Measurements from ENCODE around the gene GTF3C5. TPM values are rescaled to one million over a fixed set of nuclear protein-coding genes. Genes with fewer than 3 reads are reported as not detected.

Gene GTF3C5
- total RNA-seq, 1 donor from 2014 or later, result 65.1 TPM

DNA sequence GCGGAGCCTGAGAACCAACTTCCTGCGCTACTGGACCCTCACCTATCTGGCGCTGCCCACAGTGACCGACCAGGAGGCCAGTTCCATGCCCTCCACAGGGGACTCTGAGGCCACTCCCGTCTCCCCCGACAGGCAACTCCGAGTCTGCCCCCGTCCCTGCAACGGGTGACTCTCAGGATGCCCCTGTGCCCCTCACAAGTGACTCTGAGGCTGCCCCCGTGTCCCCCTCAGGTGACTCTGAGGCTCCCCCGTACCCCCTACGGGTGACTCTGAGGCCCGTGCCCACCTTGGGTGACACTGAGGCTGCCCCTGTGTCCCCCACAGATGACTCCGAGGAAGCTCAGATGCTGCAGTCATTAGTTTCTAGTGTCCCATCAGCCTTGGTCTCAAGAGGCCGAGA, 56.1 kb downstream of the GTF3C5 start:
- H3K4me1 Mint-ChIP-seq (ENCODE audit: unreplicated experiment), result no peaks in the 10 kb centered on the region
- DNase-seq (ENCODE audit: extremely low spot score, unreplicated experiment), result no peak
- no peak overlapping the region for H3K4me3 Mint-ChIP-seq (ENCODE audit: unreplicated experiment)
- no peaks in the 10 kb centered on the region for H3K36me3 Mint-ChIP-seq (ENCODE audit: unreplicated experiment)
- no peaks in the 10 kb centered on the region for H3K9me3 Mint-ChIP-seq (ENCODE audit: unreplicated experiment)
- no peaks in the 10 kb centered on the region for H3K27me3 Mint-ChIP-seq (ENCODE audit: unreplicated experiment)
- no peak overlapping the region for H3K27ac Mint-ChIP-seq (ENCODE audit: unreplicated experiment)
- TF ChIP-seq, protein P1, sequence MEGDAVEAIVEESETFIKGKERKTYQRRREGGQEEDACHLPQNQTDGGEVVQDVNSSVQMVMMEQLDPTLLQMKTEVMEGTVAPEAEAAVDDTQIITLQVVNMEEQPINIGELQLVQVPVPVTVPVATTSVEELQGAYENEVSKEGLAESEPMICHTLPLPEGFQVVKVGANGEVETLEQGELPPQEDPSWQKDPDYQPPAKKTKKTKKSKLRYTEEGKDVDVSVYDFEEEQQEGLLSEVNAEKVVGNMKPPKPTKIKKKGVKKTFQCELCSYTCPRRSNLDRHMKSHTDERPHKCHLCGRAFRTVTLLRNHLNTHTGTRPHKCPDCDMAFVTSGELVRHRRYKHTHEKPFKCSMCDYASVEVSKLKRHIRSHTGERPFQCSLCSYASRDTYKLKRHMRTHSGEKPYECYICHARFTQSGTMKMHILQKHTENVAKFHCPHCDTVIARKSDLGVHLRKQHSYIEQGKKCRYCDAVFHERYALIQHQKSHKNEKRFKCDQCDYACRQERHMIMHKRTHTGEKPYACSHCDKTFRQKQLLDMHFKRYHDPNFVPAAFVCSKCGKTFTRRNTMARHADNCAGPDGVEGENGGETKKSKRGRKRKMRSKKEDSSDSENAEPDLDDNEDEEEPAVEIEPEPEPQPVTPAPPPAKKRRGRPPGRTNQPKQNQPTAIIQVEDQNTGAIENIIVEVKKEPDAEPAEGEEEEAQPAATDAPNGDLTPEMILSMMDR (IDR thresholded peaks at IDR 0.05), result no peak

- no peak for DNase-seq (ENCODE audit: extremely low spot score, unreplicated experiment)
- TF ChIP-seq, protein P1 (IDR thresholded peaks at IDR 0.05), result no peak
Observed at GRCh38 chr9:133087429-133088145, 56.8 kb downstream of the GTF3C5 start.

GRCh38 chr9:133088146-133088750, 57.5 kb downstream of the GTF3C5 start:
- H3K4me1 Mint-ChIP-seq (ENCODE audit: unreplicated experiment), result no peaks in the 10 kb centered on the region
- no peaks in the 10 kb centered on the region for H3K9me3 Mint-ChIP-seq (ENCODE audit: unreplicated experiment)
- DNase-seq (ENCODE audit: extremely low spot score, unreplicated experiment), result no peak
- H3K27ac Mint-ChIP-seq (ENCODE audit: unreplicated experiment), result no peak overlapping the region
- no peaks in the 10 kb centered on the region for H3K36me3 Mint-ChIP-seq (ENCODE audit: unreplicated experiment)
- H3K4me3 Mint-ChIP-seq (ENCODE audit: unreplicated experiment), result no peak overlapping the region
- TF ChIP-seq, protein P1 (IDR thresholded peaks at IDR 0.05), result no peak
- H3K27me3 Mint-ChIP-seq (ENCODE audit: unreplicated experiment), result no peaks in the 10 kb centered on the region

More at GRCh38 chr9:133087429-133088145, 56.8 kb downstream of the GTF3C5 start:
- Mint-ChIP-seq H3K4me3 (ENCODE audit: unreplicated experiment) (no peak overlapping the region), H3K27ac (ENCODE audit: unreplicated experiment) (no peak overlapping the region), H3K4me1 (ENCODE audit: unreplicated experiment) (no peaks in the 10 kb centered on the region), H3K27me3 (ENCODE audit: unreplicated experiment) (no peaks in the 10 kb centered on the region), H3K36me3 (ENCODE audit: unreplicated experiment) (no peaks in the 10 kb centered on the region), H3K9me3 (ENCODE audit: unreplicated experiment) (no peaks in the 10 kb centered on the region)

GRCh38 chr9:133088756-133089155, 58.0 kb downstream of the GTF3C5 start:
- no peaks in the 10 kb centered on the region for H3K4me1 Mint-ChIP-seq (ENCODE audit: unreplicated experiment)
- no peak overlapping the region for H3K27ac Mint-ChIP-seq (ENCODE audit: unreplicated experiment)
- no peak overlapping the region for H3K4me3 Mint-ChIP-seq (ENCODE audit: unreplicated experiment)
- TF ChIP-seq, protein P1 (IDR thresholded peaks at IDR 0.05), result no peak
- DNase-seq (ENCODE audit: extremely low spot score, unreplicated experiment), result no peak
- no peaks in the 10 kb centered on the region for H3K27me3 Mint-ChIP-seq (ENCODE audit: unreplicated experiment)
- peaks cover 2% of the 10 kb centered on the region for H3K36me3 Mint-ChIP-seq (ENCODE audit: unreplicated experiment)
- no peaks in the 10 kb centered on the region for H3K9me3 Mint-ChIP-seq (ENCODE audit: unreplicated experiment)

DNA sequence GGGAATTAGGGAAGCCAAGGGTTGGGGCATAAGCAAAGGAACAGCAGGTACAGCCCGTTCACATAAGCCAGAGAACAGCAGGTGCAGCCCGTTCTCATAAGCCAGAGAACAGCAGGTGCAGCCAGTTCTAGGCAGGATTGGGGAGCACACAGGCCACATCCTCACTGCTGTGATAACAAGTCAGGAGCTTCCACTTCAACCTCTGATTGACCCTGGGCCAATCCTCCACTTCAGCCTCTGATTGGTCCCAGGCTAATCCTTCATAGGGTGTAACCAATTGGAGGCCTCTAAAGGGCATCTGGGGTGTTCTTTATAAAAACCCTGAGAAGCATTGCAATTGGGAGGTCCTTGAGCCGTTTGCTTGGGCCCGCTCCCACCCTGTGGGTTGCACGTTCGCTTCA, 58.5 kb downstream of the GTF3C5 start:
- Mint-ChIP-seq H3K27ac (ENCODE audit: unreplicated experiment) (no peak overlapping the region), H3K9me3 (ENCODE audit: unreplicated experiment) (no peaks in the 10 kb centered on the region), H3K4me1 (ENCODE audit: unreplicated experiment) (no peaks in the 10 kb centered on the region), H3K27me3 (ENCODE audit: unreplicated experiment) (no peaks in the 10 kb centered on the region), H3K4me3 (ENCODE audit: unreplicated experiment) (no peak overlapping the region), H3K36me3 (ENCODE audit: unreplicated experiment) (peaks cover 2% of the 10 kb centered on the region)
- TF ChIP-seq, protein P1 (IDR thresholded peaks at IDR 0.05), result no peak
- DNase-seq (ENCODE audit: extremely low spot score, unreplicated experiment), result no peak

Measured in osteocyte (in vitro differentiated cells).